ENCODE data around the gene PRDM10.

PRDM10 gene

DNA sequence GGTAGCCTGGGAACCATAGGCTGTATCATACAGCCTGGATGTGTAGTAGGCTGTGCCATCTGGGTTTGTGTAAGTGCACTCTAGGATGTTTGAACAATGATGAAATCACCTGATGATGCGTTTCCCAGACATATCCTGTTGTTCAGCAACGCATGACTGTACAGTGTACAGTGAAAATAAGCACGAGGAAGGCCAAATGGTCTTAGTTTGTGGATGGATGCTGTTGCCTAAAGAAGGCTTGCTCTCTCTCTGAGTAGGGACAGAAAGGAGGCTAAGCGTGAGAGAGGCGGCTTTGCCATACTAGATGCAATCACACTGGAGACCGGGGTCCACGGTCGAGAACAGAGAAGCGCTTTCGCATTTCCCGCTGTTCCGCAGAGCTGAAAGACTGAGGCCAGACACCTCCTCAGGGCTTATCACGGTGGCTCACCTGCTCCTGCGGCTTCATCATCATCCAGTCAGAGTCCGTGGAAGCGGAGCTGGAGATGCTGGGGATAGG, 39.5 kb upstream of the PRDM10 start:
- POLR2A ChIA-PET, result no interaction called here
- no peak for DNase-seq (ENCODE audit: extremely low spot score)
- CTCF ChIA-PET, result no interaction called here
- TF ChIP-seq CTCF (IDR thresholded peaks at IDR 0.05; ENCODE audit: control extremely low read depth, extremely low read depth, low read depth, missing control alignments), result no peak

DNA sequence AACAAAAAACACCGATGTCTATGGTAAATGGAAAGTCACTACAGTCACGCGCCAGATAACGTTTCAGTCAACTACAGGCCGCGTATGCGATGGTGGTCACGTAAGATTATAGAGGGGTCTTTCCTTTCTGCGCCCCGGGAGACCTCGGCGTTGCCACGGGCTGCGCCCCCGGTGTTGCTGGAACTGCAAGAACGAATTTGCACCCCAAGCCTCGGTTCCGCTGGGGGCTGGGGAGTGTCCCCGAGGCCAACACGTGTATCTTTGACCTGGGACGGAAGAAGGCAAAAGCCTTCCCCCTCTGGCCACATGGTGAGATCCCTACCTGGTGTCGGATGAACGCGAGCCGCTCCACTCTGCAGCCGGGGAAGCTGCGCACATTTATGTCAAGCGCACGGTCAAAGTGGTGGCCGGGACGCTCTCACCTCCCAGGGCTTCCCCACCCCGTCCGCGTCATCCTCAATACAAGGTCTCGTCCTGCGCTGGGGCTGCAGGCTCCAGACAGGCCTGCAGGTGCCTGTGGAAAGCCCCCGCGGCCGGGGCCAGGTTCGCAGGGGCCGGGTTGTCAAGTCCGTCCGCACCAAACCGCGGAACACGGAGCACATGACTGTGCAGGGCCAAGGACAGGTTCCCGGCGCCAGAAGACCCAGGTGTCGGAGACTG, 37.8 kb upstream of the PRDM10 start:
- POLR2A ChIA-PET, result no interaction called here
- no peak for TF ChIP-seq CTCF (IDR thresholded peaks at IDR 0.05; ENCODE audit: control extremely low read depth, extremely low read depth, low read depth, missing control alignments)
- DNase-seq (ENCODE audit: extremely low spot score), result no peak
- CTCF ChIA-PET, result no interaction called here

DNA sequence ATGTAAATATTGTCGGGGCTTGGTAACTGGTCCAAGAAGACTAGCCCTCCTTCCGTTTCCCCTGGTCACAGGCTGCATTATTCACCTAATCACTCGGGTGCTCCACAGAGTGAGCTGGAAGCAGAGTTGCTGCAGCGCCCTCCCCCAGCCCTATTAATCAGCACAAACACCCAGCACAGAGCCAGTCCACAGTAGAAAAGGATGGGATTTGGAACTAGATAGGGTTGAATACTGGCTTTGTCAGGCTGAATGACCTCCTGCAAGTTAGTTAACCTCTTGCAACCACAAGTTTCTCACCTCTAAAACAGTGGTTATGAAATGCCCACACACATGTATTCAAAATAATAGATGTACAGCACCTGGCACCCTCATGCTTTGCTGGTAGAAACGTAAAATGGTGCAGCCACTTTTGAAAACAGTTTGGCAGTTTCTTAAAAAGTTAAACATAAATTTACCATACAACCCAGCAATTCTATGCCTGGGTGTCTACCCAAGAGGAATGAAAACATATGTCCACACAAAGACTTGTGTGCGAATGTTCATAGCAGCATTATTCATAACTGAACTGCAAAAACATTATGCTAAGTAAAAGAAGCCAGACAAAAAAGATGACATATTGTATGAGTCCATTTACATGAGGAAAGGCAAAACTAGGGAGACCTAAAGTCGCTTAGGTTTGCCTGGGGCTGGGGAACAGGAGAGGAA, 35.4 kb upstream of the PRDM10 start:
- POLR2A ChIA-PET, result no interaction called here
- TF ChIP-seq CTCF (IDR thresholded peaks at IDR 0.05; ENCODE audit: control extremely low read depth, extremely low read depth, low read depth, missing control alignments), result no peak
- DNase-seq (ENCODE audit: extremely low spot score), result no peak
- CTCF ChIA-PET, result no interaction called here

- no peak for TF ChIP-seq CTCF (IDR thresholded peaks at IDR 0.05; ENCODE audit: control extremely low read depth, extremely low read depth, low read depth, missing control alignments)
- ChIA-PET CTCF (no interaction called here), POLR2A (no interaction called here)
- DNase-seq (ENCODE audit: extremely low spot score), result no peak
Measured at GRCh38 chr11:130037058-130037457, 34.4 kb upstream of the PRDM10 start.

- no peak for DNase-seq (ENCODE audit: extremely low spot score)
- TF ChIP-seq CTCF (IDR thresholded peaks at IDR 0.05; ENCODE audit: control extremely low read depth, extremely low read depth, low read depth, missing control alignments), result no peak
- POLR2A ChIA-PET, result no interaction called here
- CTCF ChIA-PET, result interaction anchor here (1.4 to 2.1 kb wide), 2 partner anchors 9 to 12 kb away, joined by 4 to 5 read pairs; no protein-coding TSS in a partner anchor
Measured at GRCh38 chr11:130034236-130034635, 31.6 kb upstream of the PRDM10 start.

DNA sequence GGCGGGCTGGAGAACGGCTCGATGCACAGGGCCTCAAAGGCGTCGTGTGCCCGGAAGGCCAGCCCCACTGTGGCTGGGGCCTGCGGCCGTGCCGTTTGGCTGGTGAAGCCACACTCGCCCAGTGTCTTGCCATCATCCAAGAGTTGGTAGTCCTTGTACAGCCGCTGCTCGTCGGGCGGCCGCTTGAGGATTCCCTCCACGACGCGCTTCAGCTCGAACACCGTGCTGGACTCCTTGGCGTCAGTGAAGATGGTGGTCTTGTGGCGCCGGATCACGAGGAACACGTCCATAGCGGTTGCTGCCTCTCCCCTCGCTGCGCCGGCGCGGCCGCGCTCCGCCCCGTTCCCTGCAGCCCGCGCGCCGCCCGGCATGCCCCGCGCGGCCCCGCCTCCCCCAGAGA, 30.3 kb upstream of the PRDM10 start:
- TF ChIP-seq CTCF (IDR thresholded peaks at IDR 0.05; ENCODE audit: control extremely low read depth, extremely low read depth, low read depth, missing control alignments), result no peak
- CTCF ChIA-PET, result interaction anchor here (2.1 kb wide), 1 partner anchor 8 kb away, joined by 5 read pairs; no protein-coding TSS in a partner anchor
- POLR2A ChIA-PET, result no interaction called here
- DNase-seq (ENCODE audit: extremely low spot score), result no peak

All from GM10248 (cell line).